Uterus (tissue), 4 donors: ENCODE measurements around the gene MCMBP. TPM values are rescaled to one million over a fixed set of nuclear protein-coding genes. Genes with fewer than 3 reads are reported as not detected.
"Not testable (repeated sequence)": the region's sequence is repeated elsewhere in the genome, so short reads cannot be mapped to it uniquely, and the experiment has no call there.

Experiments used
- DNase-seq, 2 donors: peaks; one replicate each; pipeline ENCODE4 v3.0.0-alpha.2; 2019 to 2020
- H3K27ac ChIP-seq, 2 donors: fragments of 200-600 bp; sonication (generic); 1 replicate in 1 of 2; 2 replicates in 1 of 2; pipeline ENCODE4 v1.5.1; 2016 to 2018
- H3K27me3 ChIP-seq, 2 donors: fragments of 200-600 bp; sonication (generic); one replicate each; pipeline ENCODE4 v1.5.1; 2018 to 2019; ENCODE audit warnings: control low read depth in 1 of 2
- H3K36me3 ChIP-seq, 2 donors: fragments of 200-600 bp; sonication (generic); one replicate each; pipeline ENCODE4 v1.5.1; 2019; ENCODE audit warnings: control low read depth in 1 of 2
- H3K4me1 ChIP-seq, 2 donors: fragments of 200-600 bp; sonication (generic); one replicate each; pipeline ENCODE4 v1.5.1; 2018 to 2019; ENCODE audit warnings: control low read depth in 1 of 2
- H3K4me3 ChIP-seq, 2 donors: fragments of 200-600 bp; sonication (generic); 1 replicate in 1 of 2; 2 replicates in 1 of 2; pipeline ENCODE4 v1.5.1; 2018 to 2019; ENCODE audit warnings: mild to moderate bottlenecking in 1 of 2
- H3K9me3 ChIP-seq, 2 donors: fragments of 200-600 bp; sonication (generic); one replicate each; pipeline ENCODE4 v1.5.1; 2019; ENCODE audit warnings: control low read depth in 1 of 2
- CTCF ChIP-seq, 4 experiments: fragments of 200-600 bp in 2 of 4; fragments of 450-650 bp in 2 of 4; sonication (generic) in 2 of 4; IDR thresholded peaks; one replicate each; pipeline ENCODE4 v1.5.1; 2016 to 2019; ENCODE audit warnings: antibody characterized with exemption in 4 of 4, mild to moderate bottlenecking in 2 of 4, moderate library complexity in 1 of 4
- POLR2A ChIP-seq, 2 donors: fragments of 450-650 bp; IDR thresholded peaks; one replicate each; pipeline ENCODE4 v1.6.1; 2016; ENCODE audit warnings: antibody characterized with exemption in 2 of 2, mild to moderate bottlenecking in 1 of 2, moderate library complexity in 1 of 2
- intact Hi-C: fragments of 100-400 bp; cut with DNase I; formaldehyde crosslinking; loops from one replicate; pipeline ENCODE4 v1.15.1; 2023; ENCODE audit warnings: low total_unique reads
- total RNA-seq, 4 donors: library from RNA; depleted of rRNA in 3 of 4; stranded (reverse); fragments of >200 nt in 3 of 4; gene quantifications; one replicate each; pipeline versions ENCODE4 v1.1.0 to v1.2.4, GENCODE V29; 2014 to 2023
- donor health status: DM: yes; HTN: yes; CAD: no.

Gene MCMBP
- total RNA-seq, 4 donors from 2014 or later = 69.4 to 84.7 (median 76.7) TPM

GRCh38 chr10:119896061-119896655, 23.5 kb upstream of the MCMBP start:
- Histone ChIP-seq H3K27me3 (no peaks in the 10 kb centered on the region), H3K27ac (peak overlapping the region in 1 of 2 donors; percentile 32), H3K4me1 (peaks cover 0 to 11% of the 10 kb centered on the region in 2 donors), H3K4me3 (no peak overlapping the region), H3K9me3 (no peaks in the 10 kb centered on the region), H3K36me3 (no peaks in the 10 kb centered on the region)
- no peak for TF ChIP-seq POLR2A (IDR thresholded peaks at IDR 0.05)
- TF ChIP-seq CTCF (IDR thresholded peaks at IDR 0.05) = no peak
- no peak for DNase-seq
- intact Hi-C loops = no loop called here

DNA sequence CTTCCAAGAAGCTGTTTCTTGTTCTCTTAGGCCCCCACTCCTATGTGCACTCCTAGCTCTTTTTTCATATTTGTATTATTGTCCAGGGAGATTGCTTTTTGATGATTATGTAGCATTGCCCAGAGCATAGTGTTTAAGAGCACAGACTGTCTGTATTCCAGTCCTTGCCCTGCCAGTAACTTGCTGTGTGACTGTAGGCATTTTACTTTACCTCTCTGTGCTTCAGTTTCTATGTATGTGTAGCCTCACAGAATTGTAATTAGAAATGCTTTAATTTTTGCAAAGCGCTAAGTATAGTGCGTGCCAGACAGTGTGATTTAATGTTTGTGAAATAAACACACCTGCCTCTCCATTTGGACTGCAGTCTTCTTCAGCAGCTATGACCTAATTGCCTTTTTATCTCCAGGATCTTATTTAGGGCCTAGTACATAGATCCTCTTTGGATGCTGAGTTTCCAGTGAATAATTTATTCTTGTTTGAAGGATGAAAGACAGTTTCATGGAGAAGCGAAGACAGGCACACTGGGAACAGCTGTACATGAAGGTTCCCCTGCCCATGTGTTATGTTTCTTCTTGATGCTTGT, 21.3 kb upstream of the MCMBP start:
- no peaks in the 10 kb centered on the region for H3K9me3 ChIP-seq
- peak overlapping the region in 1 of 2 donors; percentile 88 for H3K4me3 ChIP-seq
- intact Hi-C loops = no loop called here
- H3K27me3 ChIP-seq = no peaks in the 10 kb centered on the region
- no peaks in the 10 kb centered on the region for H3K36me3 ChIP-seq
- DNase-seq = no peak
- TF ChIP-seq POLR2A (IDR thresholded peaks at IDR 0.05) (no peak), CTCF (IDR thresholded peaks at IDR 0.05) (no peak)
- H3K27ac ChIP-seq = no peak overlapping the region
- H3K4me1 ChIP-seq = peaks cover 0 to 11% of the 10 kb centered on the region in 2 donors

- intact Hi-C loops = no loop called here
- H3K9me3 ChIP-seq = no peaks in the 10 kb centered on the region
- H3K4me1 ChIP-seq = peaks cover 0 to 11% of the 10 kb centered on the region in 2 donors
- peak overlapping the region; percentile 88 to 92 for H3K4me3 ChIP-seq
- no peaks in the 10 kb centered on the region for H3K36me3 ChIP-seq
- DNase-seq = no peak
- TF ChIP-seq CTCF (IDR thresholded peaks at IDR 0.05) (no peak), POLR2A (IDR thresholded peaks at IDR 0.05) (no peak)
- peak overlapping the region; percentile 85 to 91 for H3K27ac ChIP-seq
- H3K27me3 ChIP-seq = no peaks in the 10 kb centered on the region
Measured at GRCh38 chr10:119893074-119893473, 20.4 kb upstream of the MCMBP start.

DNA sequence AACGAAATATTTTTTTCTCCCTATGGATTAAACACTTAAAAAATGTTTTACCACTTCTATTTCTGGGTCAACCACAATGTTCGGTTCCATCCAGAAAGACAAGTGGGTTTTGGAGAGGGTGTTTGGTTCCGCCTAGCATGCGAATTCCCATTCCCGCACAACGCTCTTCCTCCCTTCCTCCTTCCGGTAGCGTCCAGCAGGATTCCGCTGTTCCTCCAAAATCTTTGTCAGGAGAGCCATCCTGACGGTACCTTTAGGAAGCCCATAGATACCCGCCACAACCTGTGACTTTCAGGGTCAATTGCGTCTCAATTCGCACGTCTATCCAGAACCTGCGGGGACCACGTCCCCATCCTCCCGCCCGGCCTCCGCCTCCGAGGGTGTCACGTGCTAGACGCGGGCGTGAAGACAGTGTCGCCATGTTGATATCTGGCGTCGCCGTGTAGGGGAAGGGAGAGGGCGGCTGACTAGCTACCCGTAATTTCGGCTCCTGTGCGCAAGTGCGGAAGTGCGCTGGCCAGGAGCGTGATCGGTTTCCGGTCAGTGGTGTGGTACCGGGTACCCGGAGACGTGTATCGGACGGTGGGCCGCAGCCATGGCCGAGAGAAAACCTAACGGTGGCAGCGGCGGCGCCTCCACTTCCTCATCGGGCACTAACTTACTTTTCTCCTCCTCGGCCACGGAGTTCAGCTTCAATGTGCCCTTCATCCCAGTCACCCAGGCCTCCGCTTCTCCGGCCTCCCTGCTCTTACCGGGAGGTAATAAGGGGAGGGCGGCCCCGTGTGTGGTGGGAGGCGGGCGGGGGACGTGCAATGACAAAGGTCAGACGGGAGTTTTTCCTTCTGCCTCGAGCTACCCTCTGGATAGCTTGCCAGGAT, 19.8 kb upstream of the MCMBP start, which contains the start of gene SEC23IP:
SEC23IP (plus strand) TSS at position 543 of the 878 bp plus-strand sequence; CDS start at position 596, 53 bp downstream.
- H3K27me3 ChIP-seq = no peaks in the 10 kb centered on the region
- intact Hi-C loops = no loop called here
- H3K27ac ChIP-seq = peak within 1 kb of the TSS; percentile 85 to 91
- no peaks in the 10 kb centered on the region for H3K9me3 ChIP-seq
- peaks cover 0 to 11% of the 10 kb centered on the region in 2 donors for H3K4me1 ChIP-seq
- H3K4me3 ChIP-seq = peak within 1 kb of the TSS; percentile 88 to 92
- peak; percentile 96 for DNase-seq
- TF ChIP-seq CTCF (IDR thresholded peaks at IDR 0.05) (peak in 2 of 4 experiments; percentile 17 to 40), POLR2A (IDR thresholded peaks at IDR 0.05) (peak; percentile 61 to 82)
- no peaks in the 10 kb centered on the region for H3K36me3 ChIP-seq

DNA sequence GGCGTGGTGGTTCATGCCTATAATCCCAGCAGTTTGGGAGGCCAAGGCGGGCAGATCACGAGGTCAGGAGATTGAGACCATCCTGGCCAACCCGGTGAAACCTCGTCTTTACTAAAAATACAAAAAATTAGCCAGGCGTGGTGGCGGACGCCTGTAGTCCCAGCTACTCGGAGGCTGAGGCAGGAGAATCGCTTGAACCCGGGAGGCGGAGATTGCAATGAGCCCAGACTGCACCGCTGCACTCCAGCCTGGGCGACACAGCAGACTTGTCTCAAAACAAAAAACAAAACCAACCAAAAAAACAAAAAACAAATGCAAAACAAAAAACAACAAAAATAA, 19.2 kb upstream of the MCMBP start:
- H3K27ac ChIP-seq = peak overlapping the region; percentile 85 to 91
- intact Hi-C loops, H3K36me3 ChIP-seq, H3K27me3 ChIP-seq, H3K9me3 ChIP-seq, DNase-seq: not testable (repeated sequence)
- peaks cover 0 to 11% of the 10 kb centered on the region in 2 donors for H3K4me1 ChIP-seq
- peak overlapping the region; percentile 88 to 92 for H3K4me3 ChIP-seq

DNA sequence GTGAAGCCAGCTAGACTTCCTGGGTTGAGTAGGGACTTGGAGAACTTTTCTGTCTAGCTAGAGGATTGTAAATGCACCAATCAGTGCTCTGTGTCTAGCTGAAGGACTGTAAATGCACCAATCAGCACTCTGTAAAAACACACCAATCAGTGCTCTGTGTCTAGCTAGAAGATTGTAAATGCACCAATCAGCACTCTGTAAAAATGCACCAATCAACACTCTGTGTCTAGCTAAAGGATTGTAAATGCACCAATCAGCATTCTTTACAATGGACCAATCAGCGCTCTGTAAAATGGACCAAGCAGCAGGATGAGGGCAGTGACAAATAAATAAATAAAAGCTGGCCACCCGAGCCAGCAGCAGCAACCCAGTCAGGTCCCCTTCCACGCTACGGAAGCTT, 17.7 kb upstream of the MCMBP start:
- H3K27me3 ChIP-seq, H3K9me3 ChIP-seq, H3K27ac ChIP-seq, H3K4me3 ChIP-seq, intact Hi-C loops, H3K36me3 ChIP-seq, DNase-seq: not testable (repeated sequence)
- H3K4me1 ChIP-seq = peaks cover 0 to 11% of the 10 kb centered on the region in 2 donors

DNA sequence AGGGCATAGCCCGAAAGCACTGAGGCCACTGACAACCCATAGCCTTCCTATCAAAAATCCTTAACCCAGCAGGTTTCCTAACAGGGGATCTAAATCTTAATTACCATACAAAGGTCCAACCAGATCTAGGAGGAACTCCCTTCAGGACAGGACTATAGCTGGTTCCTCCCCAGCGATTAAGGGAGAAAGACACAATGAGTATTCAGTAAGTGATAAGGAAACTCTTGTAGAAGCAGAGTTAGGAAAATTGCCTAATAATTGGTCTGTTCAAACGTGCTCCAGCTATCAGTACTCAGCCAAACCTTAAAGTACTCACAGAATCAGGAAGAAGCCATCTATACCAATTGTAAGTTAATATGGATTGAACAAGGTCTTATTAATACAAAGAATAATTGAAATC, 16.6 kb upstream of the MCMBP start:
- H3K36me3 ChIP-seq, H3K9me3 ChIP-seq, H3K27ac ChIP-seq, H3K27me3 ChIP-seq, H3K4me3 ChIP-seq, intact Hi-C loops, DNase-seq: not testable (repeated sequence)
- H3K4me1 ChIP-seq = peaks cover 0 to 11% of the 10 kb centered on the region in 2 donors

- H3K27me3 ChIP-seq, DNase-seq, intact Hi-C loops, H3K4me1 ChIP-seq, H3K9me3 ChIP-seq, H3K27ac ChIP-seq, H3K36me3 ChIP-seq, H3K4me3 ChIP-seq: not testable (repeated sequence)
Measured at GRCh38 chr10:119888715-119889114, 16.1 kb upstream of the MCMBP start.
